Rectal smooth muscle tissue (tissue), 1 donor: Measurements from ENCODE around the gene B3GNT9.

Source experiments
- H3K27ac ChIP-seq: one replicate; pipeline ENCODE4 v1.7.0; 2013; ENCODE audit warnings: low read depth, low read length, inconsistent platforms
- H3K27me3 ChIP-seq: one replicate; pipeline ENCODE4 v1.7.0; 2013; ENCODE audit warnings: low read length; ENCODE audit not compliant: control insufficient read depth, insufficient read depth
- H3K36me3 ChIP-seq: one replicate; pipeline ENCODE4 v1.7.0; 2013; ENCODE audit warnings: low read length; ENCODE audit not compliant: control insufficient read depth, insufficient read depth
- H3K4me1 ChIP-seq: one replicate; pipeline ENCODE4 v1.7.0; 2013; ENCODE audit warnings: low read length; ENCODE audit not compliant: control insufficient read depth, insufficient read depth
- H3K4me3 ChIP-seq: one replicate; pipeline ENCODE4 v1.7.0; 2013; ENCODE audit warnings: low read length
- H3K9ac ChIP-seq: one replicate; pipeline ENCODE4 v1.7.0; 2013; ENCODE audit warnings: low read length

The B3GNT9 gene

GRCh38 chr16:67170168-67170948, 19.6 kb upstream of the B3GNT9 start, which contains the start of gene NOL3:
TSS of gene NOL3 (plus strand) at chr16:67170538.
- H3K9ac ChIP-seq = peak within 1 kb of the TSS; percentile 52
- peaks cover 9% of the 10 kb centered on the region for H3K27me3 ChIP-seq
- H3K4me1 ChIP-seq = peaks cover 25% of the 10 kb centered on the region
- H3K27ac ChIP-seq = peak within 1 kb of the TSS; percentile 93
- no peaks in the 10 kb centered on the region for H3K36me3 ChIP-seq
- peak within 1 kb of the TSS; percentile 66 for H3K4me3 ChIP-seq

GRCh38 chr16:67169642-67170167, 18.9 kb upstream of the B3GNT9 start:
- peak overlapping the region; percentile 45 for H3K9ac ChIP-seq
- H3K36me3 ChIP-seq = no peaks in the 10 kb centered on the region
- peaks cover 24% of the 10 kb centered on the region for H3K4me1 ChIP-seq
- peak overlapping the region; percentile 93 for H3K27ac ChIP-seq
- H3K27me3 ChIP-seq = peaks cover 16% of the 10 kb centered on the region
- H3K4me3 ChIP-seq = peak overlapping the region; percentile 66

- H3K9ac ChIP-seq = no peak overlapping the region
Measured at GRCh38 chr16:67169011-67169451, 18.2 kb upstream of the B3GNT9 start.

DNA sequence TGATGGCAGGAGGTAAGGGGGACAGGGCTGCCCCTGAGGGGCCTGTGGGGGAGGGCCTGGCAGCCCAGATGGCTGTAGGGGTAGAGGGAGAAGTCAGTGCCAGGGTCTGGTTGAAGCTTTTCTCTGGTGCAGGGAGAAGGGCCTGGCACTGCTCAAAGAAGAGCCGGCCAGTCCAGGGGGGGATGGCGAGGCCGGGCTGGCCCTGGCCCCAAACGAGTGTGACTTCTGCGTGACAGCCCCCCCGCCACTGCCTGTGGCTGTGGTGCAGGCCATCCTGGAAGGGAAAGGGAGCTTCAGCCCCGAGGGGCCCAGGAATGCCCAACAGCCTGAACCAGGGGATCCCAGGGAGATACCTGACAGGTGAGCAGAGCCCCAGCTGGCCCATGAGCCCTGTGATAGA, 16.8 kb upstream of the B3GNT9 start:
- Histone ChIP-seq H3K4me1 (peaks cover 19% of the 10 kb centered on the region), H3K4me3 (no peak overlapping the region), H3K36me3 (no peaks in the 10 kb centered on the region), H3K27ac (no peak overlapping the region), H3K27me3 (peaks cover 29% of the 10 kb centered on the region), H3K9ac (no peak overlapping the region)

More at GRCh38 chr16:67169011-67169451, 18.2 kb upstream of the B3GNT9 start:
- Histone ChIP-seq H3K36me3 (no peaks in the 10 kb centered on the region), H3K27ac (peak overlapping the region; percentile 93), H3K4me1 (peaks cover 20% of the 10 kb centered on the region), H3K4me3 (peak overlapping the region; percentile 66), H3K27me3 (peaks cover 18% of the 10 kb centered on the region)

- Histone ChIP-seq H3K27ac (no peak overlapping the region), H3K4me1 (peaks cover 19% of the 10 kb centered on the region), H3K4me3 (no peak overlapping the region), H3K27me3 (peaks cover 32% of the 10 kb centered on the region), H3K9ac (no peak overlapping the region), H3K36me3 (no peaks in the 10 kb centered on the region)
Measured at GRCh38 chr16:67166598-67167168, 15.9 kb upstream of the B3GNT9 start.

- Histone ChIP-seq H3K27ac (no peak overlapping the region), H3K9ac (no peak overlapping the region), H3K4me3 (no peak overlapping the region), H3K36me3 (no peaks in the 10 kb centered on the region), H3K27me3 (peaks cover 35% of the 10 kb centered on the region), H3K4me1 (peaks cover 18% of the 10 kb centered on the region)
Measured at GRCh38 chr16:67166110-67166547, 15.3 kb upstream of the B3GNT9 start.

DNA sequence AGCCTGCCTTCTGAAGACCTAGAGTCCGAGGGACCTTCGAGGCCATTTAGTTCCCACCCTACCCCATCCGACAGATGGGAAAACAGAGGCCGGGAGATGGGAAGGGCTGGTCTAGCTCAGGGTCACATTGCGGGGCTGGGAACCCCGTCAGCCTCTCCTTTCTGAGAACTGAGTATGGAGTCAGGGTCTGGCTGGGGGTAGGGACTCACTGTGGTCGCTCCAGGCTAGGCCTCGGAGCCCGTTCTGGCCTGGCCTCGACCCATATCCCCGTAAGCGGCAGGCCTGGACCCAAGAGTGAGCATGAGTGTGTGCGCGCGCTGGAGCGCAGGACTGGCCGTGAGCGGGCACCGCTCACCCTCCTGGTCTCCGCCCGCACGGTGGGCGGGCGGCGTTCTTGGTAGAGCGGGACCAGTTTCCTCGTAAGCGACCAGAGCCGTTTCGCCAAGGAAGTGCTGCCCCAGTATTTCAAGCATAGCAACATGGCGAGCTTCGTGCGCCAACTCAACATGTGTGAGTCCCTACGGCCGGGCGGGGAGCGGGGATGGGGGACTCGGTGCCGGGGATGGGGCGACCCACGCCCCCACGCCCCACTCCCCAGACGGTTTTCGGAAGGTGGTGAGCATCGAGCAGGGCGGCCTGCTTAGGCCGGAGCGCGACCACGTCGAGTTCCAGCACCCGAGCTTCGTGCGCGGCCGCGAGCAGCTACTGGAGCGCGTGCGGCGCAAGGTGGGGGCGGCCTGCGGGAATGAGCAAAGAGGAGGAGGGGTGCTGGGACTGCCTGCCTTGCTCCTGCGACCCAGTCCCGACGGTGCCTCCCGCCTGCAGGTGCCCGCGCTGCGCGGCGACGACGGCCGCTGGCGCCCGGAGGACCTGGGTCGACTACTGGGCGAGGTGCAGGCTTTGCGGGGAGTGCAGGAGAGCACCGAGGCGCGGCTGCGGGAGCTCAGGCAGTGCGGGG, 14.6 kb upstream of the B3GNT9 start:
- peaks cover 35% of the 10 kb centered on the region for H3K27me3 ChIP-seq
- peak overlapping the region; percentile 36 for H3K27ac ChIP-seq
- H3K9ac ChIP-seq = no peak overlapping the region
- H3K4me3 ChIP-seq = peak overlapping the region; percentile 54
- H3K36me3 ChIP-seq = no peaks in the 10 kb centered on the region
- peaks cover 16% of the 10 kb centered on the region for H3K4me1 ChIP-seq

GRCh38 chr16:67164599-67165061, 13.8 kb upstream of the B3GNT9 start, which contains the start of gene HSF4:
TSS of gene HSF4 (plus strand) at chr16:67164745. CDS start at chr16:67164812, 67 bp downstream.
- H3K9ac ChIP-seq = no peak within 1 kb of the TSS
- peak within 1 kb of the TSS; percentile 57 for H3K4me3 ChIP-seq
- H3K27ac ChIP-seq = peak within 1 kb of the TSS; percentile 67
- H3K27me3 ChIP-seq = peaks cover 35% of the 10 kb centered on the region
- peaks cover 19% of the 10 kb centered on the region for H3K4me1 ChIP-seq
- no peaks in the 10 kb centered on the region for H3K36me3 ChIP-seq

DNA sequence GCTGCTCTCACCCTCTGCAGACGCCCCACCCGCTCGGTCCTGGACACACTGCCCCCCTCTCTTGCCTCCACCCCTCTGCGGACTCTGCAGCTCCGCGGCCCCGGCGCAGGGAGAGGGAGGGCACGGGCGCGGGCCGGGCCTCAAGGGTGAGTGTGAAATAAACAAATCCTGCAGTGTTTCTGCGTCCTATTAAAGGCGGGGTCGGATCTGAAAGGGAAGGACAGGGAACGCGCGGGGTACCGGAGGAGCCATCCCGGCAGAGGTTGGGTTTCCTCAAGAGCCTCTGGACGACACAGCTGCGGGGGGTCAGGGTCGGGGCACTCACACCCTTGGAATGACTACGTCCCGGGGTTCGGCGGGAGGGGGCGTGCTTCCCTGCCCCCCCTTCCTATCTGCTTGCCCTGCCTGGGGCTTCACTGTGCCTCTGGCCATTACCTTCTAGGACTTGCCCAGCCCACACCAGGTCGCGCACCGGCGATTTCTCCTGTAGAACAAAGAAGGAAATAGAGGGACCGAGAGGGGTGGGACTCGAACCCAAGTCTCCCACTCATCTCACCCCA, 13.3 kb upstream of the B3GNT9 start:
- Histone ChIP-seq H3K27me3 (peaks cover 35% of the 10 kb centered on the region), H3K4me3 (peak overlapping the region; percentile 57), H3K9ac (no peak overlapping the region), H3K4me1 (peaks cover 14% of the 10 kb centered on the region), H3K27ac (peak overlapping the region; percentile 67), H3K36me3 (no peaks in the 10 kb centered on the region)

DNA sequence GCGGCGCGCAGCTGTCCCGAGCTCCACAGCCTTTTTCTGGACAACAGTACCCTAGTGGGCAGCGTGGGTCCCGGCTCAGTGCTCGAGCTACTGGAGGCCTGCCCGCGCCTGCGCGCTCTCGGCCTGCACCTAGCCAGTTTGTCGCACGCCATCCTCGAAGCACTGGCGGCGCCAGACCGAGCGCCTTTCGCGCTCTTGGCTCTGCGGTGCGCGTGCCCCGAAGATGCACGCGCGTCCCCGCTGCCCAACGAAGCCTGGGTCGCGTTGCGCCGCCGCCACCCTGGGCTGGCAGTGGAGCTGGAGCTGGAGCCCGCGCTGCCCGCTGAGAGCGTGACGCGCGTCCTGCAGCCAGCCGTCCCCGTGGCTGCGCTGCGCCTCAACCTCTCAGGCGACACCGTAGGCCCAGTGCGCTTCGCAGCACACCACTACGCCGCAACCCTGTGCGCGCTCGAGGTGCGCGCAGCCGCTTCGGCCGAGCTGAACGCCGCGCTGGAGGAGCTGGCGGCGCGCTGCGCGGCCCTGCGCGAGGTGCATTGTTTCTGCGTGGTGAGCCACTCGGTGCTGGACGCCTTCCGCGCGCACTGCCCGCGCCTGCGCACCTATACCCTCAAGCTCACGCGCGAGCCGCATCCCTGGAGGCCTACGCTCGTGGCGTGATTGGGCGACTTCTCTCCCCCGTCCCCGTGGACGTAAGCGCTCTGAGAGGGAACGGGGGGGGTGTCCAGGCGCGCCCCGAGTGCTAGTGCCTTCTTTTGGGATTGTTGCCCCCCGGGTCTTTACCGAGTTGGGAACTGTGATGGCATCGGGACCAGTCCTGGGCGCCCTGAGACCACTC, 12.6 kb upstream of the B3GNT9 start:
- no peak overlapping the region for H3K9ac ChIP-seq

More for the DNA sequence above, 12.6 kb upstream of the B3GNT9 start:
- Histone ChIP-seq H3K4me1 (peaks cover 13% of the 10 kb centered on the region), H3K27ac (peak overlapping the region; percentile 67), H3K27me3 (peaks cover 35% of the 10 kb centered on the region), H3K4me3 (peak overlapping the region; percentile 57), H3K36me3 (no peaks in the 10 kb centered on the region)
